ENCODE results near the gene HNRNPLL.

Gene HNRNPLL

DNA sequence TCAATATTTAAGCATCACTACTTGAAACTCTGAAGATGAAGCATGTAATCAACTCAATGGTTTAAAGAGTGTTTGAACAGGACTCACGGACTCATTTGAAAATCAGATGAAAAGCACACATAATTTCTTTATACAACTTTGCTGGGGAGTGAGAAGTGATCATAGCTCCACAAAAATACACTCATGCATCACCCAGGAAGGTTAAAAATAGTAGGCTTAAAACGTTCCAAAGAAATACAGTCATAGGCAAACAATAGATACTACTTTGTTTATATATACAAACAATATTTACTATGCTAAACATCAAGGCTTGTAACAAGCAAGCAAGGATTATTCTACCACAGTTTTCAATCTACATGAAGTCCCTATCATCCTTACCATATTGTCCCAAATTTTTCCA, 11.6 kb downstream of the HNRNPLL start:
- no peak for DNase-seq

DNA sequence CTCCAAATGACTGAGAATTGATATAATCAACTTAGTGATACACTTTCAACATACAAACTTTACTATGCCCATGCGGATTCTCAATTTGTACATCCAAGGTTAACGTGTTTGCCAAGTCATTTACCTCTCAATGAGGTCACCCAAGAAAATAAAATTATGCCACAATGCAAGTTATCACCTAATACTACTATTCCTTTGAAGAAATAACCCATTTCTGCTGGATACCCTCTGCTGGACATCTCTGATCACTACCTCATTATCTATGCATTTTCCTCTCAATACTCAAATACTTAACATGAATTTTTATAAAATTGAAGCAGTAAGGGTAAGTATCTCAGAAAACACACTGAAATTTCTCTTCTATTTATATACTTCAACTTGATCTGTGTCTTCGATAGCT, 12.7 kb downstream of the HNRNPLL start:
- DNase-seq, result no peak

DNA sequence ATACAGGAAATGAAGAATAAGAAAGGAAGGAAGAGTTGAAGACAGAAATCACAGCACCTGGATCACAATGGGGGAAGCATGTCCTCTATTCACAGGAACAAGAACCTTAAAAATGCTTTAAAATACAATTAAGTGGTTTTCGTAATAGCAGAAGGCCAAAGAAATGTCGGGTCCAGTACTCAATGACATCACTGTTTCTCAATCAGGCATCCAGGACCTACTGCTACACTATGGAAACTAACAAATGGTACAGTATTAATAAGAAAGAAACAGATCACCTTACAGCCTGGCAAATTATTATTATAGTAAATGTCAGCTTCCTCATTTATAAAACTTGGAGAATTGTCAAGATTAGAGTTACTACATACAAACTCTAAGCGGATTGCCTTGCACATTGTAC, 15.8 kb downstream of the HNRNPLL start:
- no peak for DNase-seq

DNA sequence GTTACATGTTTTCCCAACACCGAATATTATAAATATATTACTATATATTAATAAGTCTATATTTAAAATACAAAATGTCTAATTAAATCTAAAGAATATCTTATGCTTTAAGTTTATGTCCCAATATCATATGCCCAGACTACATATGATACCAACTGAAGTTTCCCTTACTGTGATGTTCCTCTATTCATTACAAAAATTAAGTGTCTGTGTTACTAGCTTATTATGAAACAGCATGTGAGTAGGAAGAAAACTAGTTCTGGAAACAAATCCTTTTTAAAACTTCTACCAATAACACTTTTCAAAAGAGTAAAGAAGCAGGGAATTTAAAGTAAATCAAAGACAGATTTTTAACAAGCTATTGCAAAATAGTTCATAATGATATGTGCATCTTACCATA, 17.8 kb downstream of the HNRNPLL start:
- no peak for DNase-seq

DNA sequence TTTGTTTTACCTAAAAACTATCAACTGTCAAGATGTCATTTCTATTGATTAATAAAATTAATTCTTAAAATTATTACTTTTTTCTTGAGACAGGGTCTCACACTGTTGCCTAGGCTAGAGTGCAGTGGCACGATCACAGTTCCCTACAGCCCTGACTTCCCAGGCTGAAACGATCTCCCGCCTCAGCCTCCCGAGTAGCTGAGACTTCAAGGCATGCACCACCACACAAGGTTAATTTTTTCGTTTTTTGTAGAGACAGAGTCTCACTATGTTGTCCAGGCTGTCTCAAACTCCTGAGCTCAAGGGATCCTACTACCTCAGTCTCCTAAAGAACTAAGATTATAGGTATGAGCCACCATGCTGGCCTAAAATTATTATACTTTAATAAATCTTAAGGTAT, 18.7 kb downstream of the HNRNPLL start:
- DNase-seq, result no peak

DNA sequence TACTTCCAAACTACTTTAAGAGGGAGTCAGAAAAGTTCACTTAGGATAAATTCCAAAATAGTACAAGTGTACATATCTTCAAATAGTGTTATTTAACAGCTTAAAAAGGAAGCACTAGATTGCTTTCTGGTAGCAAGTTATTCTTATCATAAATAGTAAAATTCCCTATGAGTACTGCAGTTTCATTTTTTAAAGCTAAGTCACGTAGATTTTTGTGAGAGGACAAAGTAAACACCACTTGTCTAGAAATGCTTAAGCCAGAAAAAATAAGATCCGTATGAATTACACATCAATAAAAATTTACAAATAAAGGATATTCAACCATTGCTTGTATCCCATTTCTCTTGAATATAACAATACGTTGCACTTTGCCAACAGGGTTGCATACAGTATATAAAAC, 19.2 kb downstream of the HNRNPLL start:
- no peak for DNase-seq

DNA sequence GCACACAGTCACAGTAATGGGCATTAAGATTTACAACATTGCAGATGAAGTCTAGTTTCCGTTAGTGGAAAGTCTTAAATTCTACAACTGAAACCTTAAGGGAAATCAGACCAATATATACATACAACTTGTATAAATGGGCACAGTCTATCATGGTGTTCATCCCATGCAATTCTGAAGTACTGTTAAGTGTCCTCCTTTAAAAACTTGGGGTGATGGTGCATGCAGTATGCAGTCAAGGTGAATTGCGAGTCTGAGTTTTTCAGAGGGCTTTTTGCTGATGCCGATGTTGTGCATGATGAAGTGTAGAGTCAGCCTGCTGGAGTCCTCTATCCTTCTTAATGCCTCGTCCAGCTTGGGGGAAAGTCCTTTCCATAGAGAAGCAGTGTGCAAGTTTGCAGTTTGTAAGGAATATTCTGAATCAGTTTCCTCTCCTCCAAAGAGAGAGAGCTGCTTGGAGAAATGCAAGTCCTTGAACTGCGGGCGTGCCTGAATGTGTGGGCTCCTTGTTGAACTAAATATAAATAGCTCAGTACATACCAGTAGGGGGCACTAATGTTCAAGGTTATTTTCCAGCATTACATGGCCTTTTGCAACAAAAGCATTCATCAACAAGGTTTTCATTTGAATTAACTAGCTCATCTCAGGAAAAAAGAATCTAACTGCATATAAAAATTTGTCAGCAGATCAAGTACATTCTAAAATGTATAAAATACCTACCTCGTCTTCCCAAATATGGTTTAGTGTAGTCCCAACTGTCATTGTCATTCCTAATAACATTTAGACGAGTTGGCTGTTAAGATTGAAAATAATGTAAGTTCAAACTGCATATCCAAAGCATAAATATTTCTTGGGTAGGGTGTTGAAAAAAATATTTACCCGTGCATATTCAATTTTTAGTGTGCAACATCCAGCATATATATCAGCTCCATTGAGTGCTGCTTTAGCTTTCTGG, 21.3 kb downstream of the HNRNPLL start:
- DNase-seq, result no peak

DNA sequence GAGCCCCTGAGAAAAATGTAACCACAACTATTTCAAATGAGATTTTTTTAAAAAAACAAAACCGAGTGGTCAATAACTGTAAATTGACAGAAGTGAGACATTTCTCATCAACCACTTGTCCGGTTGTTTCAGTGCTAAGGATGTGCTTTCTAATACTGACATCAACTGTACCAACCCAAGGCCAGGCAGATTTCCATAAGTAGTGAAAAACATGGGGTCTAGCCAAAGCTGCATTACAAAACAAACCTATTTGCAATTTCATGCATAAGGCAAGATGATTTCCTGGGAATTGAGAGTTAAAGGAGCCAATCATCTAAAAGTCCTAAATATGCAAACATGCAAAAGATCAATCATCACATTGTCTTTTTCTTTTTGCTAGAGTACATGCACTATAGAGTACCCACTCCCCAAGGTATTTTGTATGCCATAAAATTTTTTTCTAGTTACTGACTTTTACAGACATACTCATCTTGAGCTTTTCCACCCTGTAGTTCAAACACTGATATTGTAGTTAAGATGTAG, 22.6 kb downstream of the HNRNPLL start:
- DNase-seq, result no peak

DNA sequence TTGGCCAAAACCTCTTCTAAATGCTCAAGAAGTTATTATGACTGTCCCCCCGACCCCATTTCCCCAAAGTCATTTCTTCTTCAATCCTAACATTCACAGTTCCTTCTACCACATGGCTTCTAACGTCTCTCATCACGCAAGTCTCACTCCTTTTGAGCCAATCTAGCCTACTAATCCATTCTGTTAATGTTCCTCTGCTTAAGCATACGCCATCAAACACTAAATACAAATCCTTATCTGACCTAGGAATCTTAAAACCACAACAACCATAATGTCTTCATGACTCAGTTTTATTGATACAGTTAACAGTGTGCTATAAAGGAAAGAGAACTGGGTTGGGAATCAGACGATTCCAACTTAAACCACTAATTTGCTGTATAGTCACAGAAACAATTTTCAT, 23.9 kb downstream of the HNRNPLL start:
- no peak for DNase-seq

DNA sequence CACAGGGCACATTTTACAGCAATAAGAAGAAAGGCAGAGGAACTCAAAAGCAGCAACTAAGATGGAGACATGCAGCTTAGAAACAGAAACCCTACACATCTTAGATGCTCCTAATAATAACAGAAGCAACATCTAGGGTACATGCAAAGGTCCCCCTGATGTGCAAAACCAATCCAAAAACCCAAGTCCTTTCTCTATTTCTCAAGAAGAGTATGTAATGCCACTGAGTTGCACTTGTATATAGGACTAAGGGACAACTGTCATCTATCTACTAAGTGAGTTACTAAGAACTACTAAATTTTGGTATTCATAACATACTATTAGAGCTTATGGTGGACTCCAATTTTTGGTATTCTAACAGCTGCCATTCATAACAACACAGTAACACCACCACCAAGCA, 28.4 kb downstream of the HNRNPLL start:
- no peak for DNase-seq

DNA sequence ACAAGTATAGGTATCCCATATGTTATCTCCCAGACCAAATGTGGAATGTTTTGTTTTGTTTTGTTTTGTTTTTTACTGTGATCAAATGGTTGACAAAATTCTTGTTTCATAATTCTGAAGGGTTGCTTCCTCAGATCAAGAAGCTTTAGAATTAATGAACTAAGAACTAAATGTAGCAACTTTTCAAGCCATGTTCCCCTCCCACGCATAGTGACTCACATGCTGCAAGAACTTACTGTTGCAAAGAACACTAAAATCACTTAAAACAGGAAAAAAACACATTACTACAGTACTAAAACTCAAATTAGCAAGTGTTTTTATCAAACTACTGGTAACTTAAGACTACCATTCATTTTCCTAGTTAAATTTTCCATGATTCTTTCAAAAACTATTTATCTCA, 30.6 kb downstream of the HNRNPLL start:
- no peak for DNase-seq

DNA sequence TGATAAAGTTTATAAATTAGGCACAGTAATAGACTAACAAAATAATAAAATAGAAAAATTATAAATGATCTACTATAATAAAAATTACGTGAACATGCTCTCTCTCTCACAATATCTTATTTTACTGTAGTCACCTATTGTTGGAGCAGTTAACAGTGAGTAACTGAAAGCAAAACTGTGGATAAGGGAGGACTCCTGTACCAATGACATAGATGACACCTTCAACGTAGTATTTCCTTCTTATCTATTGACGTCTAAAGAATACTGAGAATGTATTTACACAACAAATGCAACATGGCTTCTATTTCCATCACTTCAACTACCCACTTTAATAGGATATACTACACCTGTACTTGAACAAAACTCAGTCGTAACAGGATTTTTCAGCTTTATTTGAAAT, 31.5 kb downstream of the HNRNPLL start:
- no peak for DNase-seq

DNA sequence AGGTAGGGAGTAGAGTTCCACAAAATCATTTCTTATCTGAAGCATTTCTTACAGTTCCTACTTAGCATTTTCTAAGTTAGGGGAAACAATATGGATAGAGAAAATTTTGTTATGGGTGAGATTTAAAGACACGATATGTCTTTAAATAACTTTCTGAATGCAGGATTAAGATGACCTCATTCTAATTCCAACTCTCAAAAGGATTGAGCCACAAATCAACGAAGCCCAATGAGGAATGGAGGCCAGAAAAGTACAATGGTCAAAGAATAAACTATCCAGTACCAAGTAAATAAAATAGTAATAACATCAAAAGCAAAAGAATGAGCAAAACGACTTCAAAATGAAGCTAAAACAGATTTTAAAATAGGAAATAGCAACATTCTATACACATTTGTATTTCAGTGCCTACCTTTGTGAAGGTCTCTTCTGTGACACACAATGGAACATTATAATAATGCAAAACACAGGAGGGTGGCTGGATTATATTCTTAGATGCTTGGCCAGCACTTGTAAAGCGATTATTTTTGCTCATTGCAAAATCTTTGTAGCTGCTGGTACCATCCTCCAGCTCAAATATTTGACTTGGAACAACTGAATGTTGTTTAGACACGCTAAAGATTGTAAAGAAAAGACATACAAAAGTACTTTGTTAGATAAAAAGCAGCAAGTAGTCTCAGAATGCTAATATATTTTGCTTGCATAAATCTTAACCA, 33.8 kb downstream of the HNRNPLL start:
- no peak for DNase-seq

DNA sequence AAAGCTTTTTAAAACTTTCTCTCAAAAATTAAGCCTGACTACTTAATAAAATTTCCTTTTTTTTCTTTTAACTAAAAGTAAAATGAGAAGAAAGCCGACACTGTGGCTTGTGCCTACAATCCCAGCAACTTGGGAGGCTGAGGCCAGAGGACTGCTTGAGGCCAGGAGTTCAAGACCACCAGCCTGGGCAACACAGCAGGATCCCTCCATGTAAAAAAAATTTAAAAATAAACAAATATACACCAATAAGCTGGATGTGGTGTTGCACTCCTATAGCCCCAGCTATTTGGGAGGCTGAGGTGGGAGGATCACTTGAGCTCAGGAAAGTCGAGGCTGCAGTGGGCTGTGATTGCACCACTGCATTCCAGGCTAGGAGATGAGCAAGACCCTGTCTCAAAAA, 37.4 kb downstream of the HNRNPLL start:
- DNase-seq, result no peak

DNA sequence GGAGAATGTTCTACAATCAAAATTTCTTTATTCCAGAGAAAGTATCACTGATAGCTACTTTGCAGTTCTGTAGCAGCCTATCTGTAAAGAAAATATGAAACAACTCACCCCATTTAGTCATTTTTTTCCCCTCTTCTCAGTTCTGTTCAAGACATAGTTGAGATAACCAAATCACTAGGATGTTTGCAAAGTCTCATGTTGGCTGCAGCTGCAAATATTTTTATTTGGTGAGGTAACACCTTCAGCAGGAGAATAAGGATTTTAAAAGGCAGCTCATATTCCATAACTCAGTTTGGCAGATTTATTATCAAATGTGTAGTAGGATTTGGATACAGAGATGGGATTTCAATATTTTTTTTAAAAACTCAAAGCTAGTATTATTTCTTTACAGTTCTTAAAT, 41.0 kb downstream of the HNRNPLL start:
- no peak for DNase-seq

DNA sequence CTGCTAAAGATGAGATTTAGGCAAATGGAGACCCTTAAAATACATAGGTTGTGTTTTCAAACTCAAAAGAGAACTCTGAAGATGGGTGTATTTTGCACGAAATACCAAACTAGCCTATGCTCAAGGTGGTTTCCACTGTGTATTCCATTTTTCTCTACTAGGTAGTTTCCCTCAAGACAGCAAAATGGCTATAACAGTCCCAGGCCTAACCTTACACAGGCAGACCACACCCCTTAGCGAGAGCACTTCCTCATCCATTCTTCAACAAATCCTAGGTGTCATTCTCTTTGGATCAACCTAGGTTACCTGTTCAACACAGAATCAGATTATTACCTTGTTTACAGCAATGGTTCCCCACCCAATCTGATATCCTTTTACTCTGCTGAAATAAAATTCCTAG, 42.6 kb downstream of the HNRNPLL start:
- DNase-seq, result no peak

DNA sequence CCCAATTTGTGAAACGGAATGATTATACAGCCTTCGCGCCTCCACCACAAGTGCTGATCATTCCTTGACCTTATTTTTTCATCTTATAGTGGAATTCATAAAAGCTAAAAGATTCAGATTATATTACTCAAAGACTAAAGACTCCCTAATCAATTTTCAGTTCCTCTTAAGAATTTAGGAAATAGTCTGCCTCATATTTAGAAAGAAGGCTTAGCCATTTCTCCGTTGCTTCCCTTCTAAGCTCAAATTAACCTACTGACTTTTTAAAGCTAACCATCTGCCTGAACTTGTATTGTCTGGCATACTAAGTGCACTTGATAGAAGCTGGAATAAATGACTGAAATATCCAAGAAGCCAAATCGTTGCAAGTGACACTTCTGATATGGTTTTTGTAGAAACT, 44.7 kb downstream of the HNRNPLL start:
- DNase-seq, result no peak

DNA sequence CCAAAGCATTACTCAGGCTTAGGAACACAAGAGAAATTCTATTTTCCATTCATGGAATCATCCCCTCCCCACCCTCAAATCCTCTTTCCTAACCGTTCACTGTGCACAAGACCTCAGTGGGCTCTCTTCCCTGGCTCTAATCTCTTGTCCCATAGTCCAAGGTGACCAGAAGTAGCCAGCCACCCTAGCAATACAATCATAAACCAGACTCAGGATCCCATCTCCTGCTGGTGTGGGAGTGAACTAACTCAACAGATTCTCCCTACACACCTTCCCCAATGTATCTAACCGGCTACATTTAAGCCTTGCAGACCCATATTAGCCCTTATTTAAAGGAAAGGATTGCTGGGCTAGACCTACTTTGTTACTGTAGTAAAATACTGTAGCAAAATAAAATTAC, 45.5 kb downstream of the HNRNPLL start:
- no peak for DNase-seq

DNA sequence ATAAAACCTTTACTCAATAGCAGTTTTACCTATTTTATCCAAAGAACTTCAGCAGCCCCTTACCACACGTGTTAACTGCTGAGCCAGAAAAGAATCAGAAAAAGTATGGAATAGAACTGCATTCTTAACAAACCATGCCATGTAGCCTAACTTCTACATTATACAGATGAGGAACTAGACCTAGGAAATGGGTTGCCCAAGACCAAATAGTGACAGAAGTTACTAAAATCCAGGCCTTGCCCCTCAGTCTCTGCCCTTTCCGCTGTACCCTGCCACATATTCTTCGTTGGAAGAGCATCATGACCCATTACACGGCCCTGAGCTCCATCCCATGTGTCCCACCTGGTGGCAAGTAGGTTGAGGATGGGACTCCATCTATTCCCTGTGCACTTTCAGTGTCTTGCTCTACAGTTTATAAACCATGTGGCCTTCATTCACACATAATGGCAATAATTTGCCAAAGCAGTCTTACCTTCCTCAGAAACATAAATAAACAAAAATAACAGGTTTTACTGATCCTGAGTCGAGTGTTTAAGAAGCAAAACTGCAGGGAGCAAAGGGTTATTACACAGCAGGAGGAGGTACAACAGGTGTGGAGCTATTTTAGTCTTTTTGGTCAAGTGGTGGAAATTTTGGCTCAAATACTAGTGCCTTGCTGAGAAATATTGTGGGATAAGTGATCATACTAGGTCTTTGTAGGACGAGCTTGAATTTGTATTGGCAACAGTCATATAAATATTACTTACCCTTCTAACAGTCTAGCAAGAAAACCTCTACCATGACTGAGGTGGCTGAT, 46.5 kb downstream of the HNRNPLL start:
- no peak for DNase-seq

DNA sequence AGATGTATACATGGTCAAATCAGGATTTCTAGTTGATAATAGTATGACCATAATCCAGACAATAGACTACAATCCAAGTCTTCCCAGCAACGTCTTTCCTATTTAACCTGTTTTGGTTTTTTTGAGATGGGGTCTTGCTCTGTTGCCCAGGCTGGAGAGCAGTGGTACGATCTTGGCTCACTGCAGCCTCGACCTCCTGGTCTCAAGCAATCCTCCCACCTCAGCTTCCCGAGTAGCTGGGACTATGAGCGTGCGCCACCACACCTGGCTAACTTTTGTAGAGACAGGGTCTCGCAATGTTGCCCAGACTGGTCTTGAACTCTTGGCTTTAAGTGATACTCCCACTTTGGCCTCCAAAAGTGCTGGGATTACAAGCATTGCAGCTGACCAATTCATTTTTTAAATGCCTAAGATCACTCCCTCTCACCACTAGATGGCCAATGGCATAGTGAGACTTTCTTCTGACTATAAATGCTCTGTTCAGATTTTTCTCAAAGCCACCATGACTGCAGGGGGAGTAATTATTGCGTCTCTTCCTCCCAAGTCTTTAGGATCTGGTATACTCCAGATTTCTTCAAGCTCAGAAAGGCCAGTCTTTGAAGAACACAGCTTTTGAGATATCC, 47.6 kb downstream of the HNRNPLL start:
- no peak for DNase-seq

DNA sequence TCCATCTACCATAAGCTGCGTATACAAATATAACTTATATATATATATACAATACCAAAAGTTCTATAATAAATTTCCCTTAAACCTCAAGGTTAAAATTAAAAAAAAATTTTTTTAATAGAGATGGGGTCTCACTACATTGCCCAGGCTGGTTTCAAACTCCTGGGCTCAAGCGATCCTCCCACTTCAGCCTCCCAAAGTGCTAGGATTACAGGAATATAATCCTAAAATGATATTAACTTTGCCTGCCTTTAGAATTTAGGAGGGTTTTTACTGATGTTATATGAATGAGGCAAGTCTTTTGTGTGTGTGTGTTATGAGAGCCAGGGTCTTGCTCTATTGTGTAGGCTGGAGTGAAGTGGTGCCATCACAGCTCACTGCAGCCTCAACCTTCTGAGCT, 49.2 kb downstream of the HNRNPLL start:
- DNase-seq, result no peak

DNA sequence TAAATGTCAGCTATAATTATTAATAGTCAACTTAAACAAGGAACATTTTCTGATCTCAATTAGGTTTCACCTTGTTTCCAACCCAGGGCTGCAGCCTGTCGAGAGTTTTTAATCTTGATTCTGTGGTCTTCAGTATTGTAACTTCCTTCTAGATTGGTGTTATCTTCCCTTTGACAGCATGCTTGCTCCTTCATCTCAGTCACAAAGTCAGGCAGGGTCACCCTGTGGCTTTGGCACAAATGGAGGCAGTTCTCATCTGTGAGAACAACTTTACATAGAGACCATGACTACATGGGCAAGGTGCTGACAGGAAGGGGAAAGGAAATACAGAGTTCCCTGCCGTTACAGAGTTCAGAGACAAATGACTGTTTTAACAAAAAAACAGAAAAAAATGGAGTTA, 50.5 kb downstream of the HNRNPLL start:
- no peak for DNase-seq

DNA sequence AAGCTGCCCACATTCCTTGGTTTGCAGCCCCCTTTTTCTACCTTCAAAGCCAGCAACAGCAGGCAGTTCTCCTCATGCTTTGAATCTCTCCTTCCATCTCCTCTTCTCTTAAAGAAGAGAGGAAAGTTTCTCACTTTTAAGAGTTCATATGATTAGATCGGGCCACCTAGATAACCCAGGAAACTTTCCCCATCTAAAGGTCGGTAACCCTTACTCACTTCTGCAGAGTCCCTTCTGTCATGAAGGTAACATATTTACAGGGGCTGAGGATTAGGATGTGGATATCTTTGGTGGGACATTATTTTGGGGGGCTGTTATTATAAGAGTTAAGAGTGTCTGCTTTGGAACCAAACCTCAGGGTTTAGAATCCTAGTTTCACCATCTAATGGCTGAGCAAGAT, 51.0 kb downstream of the HNRNPLL start:
- no peak for DNase-seq
